Left renal cortex interstitium (tissue), 4 donors: Measurements from ENCODE around the gene ESRP2. TPM values are rescaled to one million over a fixed set of nuclear protein-coding genes. Genes with fewer than 3 reads are reported as not detected.

Experiments
- DNase-seq, 4 donors: peaks; one replicate each; pipeline ENCODE4 v3.0.0-alpha.2; 2013; ENCODE audit warnings: low read depth in 4 of 4, low spot score in 2 of 4, missing footprints in 1 of 4
- polyA plus RNA-seq, 4 donors: library from polyadenylated mRNA; unstranded; fragments of 120-200 nt; gene quantifications; one replicate each; pipeline ENCODE4 v1.2.1, GENCODE V29; 2013; ENCODE audit not compliant: insufficient read length in 4 of 4

Gene ESRP2
- polyA plus RNA-seq, 4 donors = 25.5 to 44.0 (median 32.1) TPM

DNA sequence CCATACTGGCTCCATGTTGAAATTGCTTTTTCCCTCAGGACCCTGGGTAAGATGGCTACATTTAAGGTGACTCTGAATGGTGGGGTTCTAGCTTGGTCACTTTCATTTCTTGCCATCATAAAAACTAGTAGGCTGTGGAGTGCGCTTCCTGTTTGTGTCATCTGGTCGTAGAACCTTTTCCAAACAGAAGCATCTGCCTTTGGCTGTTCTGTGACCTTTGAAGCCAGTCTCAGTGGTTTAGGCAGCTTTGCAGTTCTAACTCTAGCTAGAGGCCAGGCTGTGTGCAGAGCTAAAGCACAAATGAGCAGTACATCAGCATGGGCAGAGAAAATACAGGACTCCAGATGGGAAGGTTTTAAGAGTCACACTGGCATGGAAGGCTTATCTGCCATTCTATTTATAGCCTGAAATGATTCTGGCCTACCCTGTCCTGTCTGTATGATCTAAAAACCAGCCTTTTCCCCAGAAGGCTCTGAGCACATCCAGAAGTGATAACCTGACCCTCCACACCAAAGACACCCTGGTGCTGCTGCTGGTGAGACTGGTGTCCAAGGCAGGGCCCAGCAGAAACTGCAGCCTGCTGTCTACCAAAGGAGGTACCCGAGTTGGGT is 8.6 kb downstream of the ESRP2 start:
- no peak for DNase-seq

DNA sequence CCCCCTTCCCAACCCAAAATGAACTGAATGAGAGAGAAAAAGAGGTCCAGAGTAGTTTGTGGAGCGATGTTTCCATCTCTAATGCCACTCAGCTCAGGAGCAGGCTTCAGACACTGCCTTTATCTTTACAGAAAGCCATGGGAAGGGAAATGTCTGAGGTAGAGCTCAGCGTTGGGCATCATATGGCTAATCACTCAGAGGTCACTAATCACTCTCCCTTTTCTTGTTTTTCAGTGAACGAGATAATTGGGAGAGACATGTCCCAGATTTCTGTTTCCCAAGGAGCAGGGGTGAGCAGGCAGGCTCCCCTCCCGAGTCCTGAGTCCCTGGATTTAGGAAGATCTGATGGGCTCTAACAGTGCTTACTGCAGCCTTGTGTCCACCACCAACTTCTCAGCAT is 9.8 kb downstream of the ESRP2 start:
- DNase-seq = no peak

DNA sequence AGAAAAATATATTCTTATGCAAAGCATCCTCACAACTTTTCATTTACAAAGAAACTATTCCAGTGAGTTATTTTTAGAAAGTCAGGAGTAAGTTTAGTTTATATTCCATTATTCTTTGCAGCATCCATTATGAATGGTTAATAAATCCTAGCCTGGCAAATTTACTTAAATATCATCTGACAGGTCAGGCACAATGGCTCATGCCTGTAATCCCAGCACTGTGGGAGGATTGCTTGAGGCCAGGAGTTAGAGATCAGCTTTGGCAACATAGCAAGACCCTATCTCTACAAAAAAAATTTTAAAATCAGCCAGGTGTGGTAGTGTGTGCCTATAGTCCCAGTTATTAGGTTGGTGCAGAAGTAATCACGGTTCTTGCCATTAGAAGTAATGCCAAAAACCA is 12.9 kb downstream of the ESRP2 start:
- DNase-seq = no peak

DNA sequence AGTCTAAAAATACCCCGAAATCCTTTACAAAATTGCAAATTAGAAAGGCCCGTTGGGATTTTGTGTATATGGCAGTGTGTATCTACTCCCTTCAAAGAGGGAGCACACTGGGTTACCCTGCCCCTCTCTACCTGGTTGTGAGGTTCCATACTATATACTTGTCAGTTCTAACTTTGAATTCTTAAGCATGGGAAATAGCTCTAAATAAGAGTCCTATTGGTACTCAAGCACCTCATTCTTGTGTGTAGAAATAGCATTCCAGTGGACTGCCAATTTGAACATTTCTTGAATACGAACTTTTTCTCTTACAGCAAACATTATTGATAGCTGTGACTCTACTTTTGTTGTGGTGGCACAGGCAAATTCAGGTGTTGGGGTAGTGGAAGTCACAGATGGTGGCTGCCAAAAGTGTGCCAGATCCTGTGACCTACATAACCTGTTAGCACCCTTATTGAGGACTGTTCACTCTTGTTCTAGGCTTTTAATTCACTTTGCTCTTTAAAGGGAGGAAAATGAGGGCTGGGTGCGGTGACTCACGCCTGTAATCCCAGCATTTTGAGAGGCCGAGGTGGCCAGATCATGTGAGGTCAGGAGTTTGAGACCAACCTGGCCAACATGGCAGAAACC is 16.1 kb downstream of the ESRP2 start:
- no peak for DNase-seq

DNA sequence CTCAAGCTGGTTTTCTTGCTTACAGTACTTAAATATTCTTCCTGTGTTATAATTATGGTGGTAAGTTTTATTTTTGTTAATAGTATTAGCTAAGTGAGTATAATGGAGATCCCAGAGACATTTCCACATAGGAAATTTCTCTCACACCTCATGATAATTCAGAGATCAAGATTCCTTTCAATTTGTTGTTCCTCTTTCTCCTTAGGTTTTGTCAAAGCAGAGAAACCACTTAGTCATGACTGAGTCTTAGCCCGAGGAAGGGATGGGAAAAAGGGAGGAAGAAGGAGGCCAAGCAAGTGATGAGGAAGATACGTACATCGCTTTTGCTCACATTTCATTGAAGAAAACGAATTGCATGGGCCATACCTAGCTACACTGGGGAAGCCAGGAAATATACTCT is 18.4 kb downstream of the ESRP2 start:
- DNase-seq = no peak

DNA sequence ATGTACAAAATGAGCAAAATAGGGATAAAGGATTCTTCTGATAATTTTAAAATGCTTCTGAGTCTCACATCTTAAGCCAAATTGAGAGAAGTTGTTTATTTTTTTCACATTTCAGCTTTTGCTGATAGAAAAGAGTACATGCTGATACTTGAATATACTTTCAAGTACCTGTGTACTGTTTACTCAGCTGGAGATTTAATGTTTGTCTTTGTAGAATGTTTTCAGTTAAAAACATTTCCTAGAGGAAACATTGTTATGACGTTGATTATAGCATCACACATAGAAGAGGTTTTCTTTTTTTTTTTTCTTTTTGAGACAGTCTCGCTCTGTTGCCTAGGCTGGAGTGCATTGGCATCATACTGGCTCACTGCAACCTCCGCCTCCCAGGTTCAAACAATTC is 19.7 kb downstream of the ESRP2 start:
- no peak for DNase-seq

DNA sequence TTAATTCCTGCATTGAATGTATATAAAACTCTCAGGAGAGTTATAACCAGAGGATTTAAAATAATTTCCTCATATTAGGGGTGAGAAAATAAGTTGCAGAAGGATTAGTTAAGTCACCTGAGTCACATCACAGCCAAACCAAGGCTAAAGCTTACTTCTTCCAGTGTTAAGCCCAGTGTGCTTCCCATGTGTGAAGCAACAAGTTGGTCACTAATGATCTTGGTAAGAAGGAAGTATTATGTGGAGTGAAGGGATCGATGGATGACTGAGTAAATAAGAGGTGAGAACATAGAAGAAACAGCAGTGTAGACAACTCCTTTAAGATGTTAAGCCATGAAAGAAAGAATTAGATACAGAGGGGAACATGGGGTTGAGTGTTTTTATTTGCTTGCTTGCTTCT is 20.6 kb downstream of the ESRP2 start:
- no peak for DNase-seq

DNA sequence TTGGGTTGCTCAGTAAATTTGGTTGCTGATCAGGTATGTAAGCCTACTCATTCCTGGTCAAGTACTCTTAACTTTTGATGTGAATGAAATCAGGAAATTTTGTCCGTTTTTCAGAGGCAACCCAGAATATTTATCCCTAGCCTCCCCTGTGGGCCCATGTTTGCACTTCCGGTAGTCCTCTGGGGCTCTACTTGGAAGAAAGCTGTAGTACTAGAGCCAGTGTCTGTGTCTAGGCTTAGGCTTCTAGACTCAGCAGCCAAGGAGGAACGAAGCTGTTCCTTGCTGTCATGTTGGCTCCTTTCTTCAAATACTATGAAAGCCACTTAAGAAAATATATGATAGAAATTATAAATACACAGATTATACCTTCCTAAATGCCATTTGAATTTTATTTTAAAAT is 21.2 kb downstream of the ESRP2 start:
- DNase-seq = no peak

DNA sequence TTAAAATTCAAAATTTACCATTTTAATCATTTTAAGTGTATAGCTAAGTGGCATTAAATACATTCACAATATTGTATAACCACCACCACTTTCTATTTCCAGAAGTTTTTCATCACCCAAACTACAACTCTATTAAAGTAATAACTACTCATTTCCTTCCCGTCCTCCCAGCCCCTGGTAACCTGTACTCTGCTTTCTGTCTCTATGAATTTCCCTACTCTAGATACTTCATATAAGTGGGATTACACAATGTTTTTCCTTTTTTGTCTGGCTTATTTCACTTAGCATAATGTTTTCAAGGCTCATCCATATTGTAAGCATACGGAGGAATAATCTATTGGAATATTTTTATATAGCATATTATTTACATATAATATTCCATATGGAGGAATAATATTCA is 29.7 kb downstream of the ESRP2 start:
- no peak for DNase-seq

DNA sequence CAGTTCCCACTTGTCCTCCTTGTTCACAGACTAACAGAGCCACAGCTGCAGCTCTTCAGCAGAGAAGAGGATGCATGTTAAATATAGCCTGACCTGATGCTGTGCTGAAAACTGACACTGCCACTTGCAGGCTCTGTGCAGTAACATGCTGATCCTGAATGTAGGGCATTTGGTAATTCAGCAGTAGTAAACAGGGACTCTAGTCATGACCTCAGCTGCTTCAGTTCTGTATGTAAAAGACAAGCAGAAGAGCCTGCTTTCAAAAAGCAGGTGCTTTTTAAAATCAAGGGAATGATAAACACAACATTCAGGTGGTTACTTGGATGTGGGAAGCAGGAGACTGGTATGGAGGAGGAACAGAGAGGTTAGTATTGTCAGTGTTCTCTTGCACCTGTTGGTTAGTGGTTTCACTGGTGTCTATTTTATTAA is 33.8 kb downstream of the ESRP2 start:
- peak in 2 of 4 donors; percentile 9 to 24 for DNase-seq

DNA sequence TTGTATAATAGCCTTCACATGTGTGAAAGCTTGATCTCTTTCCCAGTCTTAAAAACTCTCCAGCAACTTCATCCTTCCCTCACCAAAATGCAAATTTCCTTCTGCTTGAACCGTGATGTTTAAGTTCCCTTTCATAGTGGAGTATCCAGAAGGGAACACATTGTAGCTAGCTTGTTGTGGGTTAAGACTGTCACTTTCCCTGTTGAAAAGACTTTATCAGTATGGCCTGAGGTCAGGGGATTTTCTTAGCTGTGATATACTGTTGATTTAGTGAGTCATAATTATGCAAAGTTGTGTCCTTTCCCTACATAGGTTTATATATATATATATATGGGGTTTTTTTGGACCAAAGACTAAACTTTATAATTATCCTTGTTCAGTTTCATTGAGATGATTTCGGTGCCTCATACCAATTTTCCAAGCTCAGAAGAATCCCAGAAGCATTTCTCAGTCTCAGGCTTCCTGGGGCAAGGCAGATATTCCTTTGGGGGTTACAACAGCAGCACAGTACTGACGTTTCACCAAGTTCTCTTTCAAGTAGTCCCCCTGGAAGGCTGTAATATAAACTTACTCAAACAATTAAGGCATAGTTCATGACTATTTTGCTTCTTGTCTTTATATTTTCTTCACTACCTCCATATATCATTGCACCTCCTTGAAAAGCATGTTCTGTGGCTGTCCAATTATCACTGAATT is 35.7 kb downstream of the ESRP2 start:
- no peak for DNase-seq

DNA sequence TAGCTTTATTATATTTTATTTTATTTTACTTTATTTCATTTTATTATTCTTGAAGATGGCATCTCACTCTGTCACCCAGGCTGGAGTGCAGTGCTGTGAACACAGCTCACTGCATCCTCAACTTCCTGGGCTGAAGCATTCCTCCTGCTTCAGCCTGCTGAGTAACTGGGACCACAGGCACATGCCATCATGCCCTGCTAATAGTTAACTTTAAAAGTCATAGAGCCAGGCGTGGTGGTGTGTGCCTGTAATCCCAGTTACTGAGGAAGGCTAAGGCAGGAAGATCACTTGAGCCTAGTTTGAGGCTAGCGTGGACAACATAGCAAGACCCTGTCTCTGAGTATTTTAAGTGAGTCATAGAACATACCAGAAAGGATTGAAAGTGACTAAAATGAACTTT is 38.7 kb downstream of the ESRP2 start:
- DNase-seq = no peak

DNA sequence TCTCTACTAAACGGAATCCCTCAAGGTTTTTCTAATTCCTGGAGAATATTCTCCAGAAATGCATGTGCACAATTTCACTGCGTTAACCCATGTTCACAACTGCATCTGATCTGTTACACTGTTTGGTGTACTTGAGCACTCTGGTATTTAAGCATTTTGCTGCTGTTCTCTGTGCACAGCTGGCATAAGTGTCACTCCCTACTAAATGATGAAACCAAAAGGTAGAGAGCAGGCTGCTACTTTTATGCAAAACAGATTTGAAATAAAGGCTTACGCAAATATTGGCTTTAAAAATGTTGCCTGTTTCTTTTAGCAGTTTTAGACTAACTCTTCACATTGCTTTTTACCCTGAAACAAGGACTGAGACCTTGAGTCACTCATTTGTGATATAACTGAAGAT is 41.7 kb downstream of the ESRP2 start:
- no peak for DNase-seq

DNA sequence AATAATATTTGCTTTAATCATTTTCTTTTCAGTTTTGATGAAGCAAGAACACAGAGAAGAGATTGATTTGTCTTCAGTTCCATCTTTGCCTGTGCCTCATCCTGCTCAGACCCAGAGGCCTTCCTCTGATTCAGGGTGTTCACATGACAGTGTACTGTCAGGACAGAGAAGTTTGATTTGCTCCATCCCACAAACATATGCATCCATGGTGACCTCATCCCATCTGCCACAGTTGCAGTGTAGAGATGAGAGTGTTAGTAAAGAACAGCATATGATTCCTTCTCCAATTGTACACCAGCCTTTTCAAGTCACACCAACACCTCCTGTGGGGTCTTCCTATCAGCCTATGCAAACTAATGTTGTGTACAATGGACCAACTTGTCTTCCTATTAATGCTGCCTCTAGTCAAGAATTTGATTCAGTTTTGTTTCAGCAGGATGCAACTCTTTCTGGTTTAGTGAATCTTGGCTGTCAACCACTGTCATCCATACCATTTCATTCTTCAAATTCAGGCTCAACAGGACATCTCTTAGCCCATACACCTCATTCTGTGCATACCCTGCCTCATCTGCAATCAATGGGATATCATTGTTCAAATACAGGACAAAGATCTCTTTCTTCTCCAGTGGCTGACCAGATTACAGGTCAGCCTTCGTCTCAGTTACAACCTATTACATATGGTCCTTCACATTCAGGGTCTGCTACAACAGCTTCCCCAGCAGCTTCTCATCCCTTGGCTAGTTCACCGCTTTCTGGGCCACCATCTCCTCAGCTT is 45.0 kb downstream of the ESRP2 start:
- no peak for DNase-seq

DNA sequence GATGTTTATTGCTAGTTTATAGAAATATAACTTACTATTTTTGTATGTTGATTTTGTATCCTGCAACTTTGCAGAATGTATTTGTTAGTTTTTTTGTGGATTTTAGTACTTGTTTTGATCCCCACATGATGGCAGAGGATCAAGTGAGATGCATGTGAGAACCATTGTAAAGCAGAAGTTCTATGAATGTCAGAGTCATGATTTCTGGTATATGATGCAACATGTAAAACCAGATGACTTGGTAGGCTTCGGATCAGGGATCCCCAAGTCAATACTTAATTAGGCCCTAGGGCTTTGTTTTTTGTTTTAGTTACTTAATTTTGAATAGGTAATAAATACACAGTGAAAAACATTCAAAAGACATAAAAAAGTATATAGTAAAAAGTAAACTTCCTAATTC is 45.8 kb downstream of the ESRP2 start:
- DNase-seq = no peak

DNA sequence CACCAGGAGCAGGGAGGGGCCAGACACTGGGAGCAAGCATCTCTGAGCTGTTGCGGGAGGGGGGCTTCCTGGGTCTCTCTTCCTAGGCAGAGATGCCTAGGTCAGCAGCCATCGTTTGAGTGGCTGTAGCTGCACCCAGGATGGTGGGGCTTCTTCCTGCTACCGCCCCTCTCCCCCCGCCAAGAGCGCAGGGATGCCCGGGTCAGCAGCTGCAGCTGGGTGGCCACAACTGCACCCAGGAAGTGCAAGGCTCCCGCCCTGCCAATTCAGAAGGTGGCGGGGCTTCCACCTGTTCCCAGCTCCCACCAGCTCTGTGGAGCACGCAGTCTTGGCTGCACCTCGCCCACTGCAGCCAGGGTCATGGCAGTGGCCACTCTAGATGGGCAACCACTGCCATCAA is 47.8 kb downstream of the ESRP2 start:
- DNase-seq = no peak

DNA sequence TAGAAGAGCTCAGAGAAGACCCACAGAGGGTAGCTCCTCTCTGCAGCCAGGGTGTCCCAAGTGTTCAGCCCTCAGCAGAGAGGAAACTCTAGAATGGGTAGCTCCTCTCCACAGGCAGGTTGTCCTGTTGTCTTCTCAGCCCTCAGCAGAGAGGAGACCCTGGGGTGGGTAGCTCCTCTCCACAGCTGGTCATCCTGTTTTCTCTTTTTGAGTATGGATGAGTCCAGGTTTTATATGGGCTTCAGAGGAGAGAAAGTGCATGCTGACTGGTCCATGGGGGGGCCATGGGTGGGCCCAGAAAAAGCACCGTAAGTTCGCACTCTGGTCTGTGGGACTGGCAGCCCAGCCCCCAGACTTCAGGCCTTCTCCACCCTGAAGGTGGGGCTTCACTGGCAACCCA is 48.4 kb downstream of the ESRP2 start:
- no peak for DNase-seq

DNA sequence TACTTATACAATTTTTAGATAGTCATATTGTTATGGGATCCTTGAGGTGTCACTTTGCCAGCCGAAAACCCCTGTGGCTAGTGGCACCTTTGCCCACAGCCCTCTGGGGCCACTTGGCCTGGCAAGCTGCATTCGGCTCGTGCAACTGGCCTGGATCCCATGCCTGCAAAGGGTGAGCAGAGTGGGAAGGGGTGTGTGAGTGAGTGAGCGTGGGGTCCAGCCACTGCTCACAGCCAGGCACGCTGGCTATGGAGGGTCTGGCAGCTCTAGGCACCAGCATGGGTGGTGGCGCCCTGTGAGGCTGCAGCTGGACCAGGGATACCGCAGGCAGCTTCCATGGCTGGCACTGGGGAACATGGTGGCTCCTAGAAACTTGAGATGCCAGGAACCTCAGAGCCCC is 49.0 kb downstream of the ESRP2 start:
- DNase-seq = no peak

DNA sequence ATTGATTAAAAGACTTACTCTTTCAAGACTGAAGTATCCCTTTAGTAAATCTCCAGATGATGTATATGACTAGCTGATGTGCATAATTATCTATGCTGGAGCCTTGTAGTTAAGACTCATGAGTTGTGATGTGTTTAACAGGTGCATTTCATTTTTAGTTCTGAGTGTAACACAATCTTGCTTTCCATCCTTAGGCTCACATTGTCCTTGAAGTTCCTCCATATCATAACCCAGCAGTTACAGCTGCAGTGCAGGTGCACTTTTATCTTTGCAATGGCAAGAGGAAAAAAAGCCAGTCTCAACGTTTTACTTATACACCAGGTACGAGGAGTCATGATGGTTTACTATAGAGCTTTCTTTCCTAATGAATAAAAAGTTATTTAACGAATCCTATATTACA is 52.9 kb downstream of the ESRP2 start:
- DNase-seq = no peak

DNA sequence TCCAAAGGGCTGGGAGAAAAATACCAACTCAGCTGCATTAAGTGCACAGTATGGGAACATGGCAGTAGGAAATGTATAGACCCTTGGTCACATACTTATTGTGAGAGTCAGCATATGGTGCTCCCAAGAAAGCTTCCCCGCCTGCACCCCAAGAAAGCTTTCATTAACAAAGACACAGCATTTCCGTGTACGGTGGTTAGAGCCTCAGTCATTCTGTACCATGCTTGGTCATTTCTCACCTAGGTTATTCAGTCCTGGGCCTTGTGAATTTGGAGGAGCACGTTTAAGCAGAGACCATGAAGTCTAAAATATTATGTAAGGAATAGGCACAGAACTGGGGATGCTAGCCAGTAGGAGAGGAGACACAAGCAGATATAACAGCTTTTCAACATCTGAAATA is 56.1 kb downstream of the ESRP2 start:
- DNase-seq = no peak

DNA sequence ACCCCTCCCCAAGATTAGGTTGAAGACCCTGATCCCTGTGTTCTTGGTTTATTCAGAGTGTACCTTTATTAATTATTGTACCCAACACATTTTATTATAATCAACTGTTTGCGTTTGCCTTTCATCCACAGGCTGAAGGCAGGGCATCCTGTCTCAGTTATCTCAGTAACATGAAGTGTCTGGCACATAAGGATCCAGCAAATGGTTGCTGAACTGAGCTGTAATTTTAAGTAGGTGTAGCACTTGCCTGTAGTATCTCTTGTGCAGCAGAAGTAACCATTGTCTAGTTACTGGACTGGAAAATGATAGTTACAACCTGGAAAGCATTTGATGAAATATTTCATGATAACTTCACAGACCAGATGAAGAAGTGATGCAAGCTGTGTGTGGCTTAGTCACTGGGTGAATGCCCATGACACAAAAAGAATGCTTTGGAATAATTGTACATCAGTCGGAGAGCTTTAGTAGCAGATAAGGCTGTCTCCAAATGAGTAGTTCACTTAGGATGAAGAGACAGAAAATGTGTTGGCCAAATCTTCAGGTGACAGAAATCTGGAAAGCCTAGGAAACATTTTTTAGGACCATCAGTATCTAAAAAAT is 56.6 kb downstream of the ESRP2 start:
- DNase-seq = no peak
